CD14-positive monocyte (primary cell): ENCODE data around the gene DKK2. TPM values are rescaled to one million over a fixed set of nuclear protein-coding genes. Genes with fewer than 3 reads are reported as not detected.

ENCODE experiments used
- DNase-seq, 3 donors: peaks; one replicate each; pipeline ENCODE4 v3.0.0-alpha.2; 2011 to 2022
- H2AFZ ChIP-seq: 2 replicates; pipeline ENCODE4 v1.6.0; 2012; ENCODE audit warnings: mild to moderate bottlenecking, low read depth, low read length, inconsistent platforms; ENCODE audit not compliant: insufficient read depth, poor library complexity, severe bottlenecking
- H3K27ac ChIP-seq, 2 donors: 1 replicate in 1 of 2; 2 replicates in 1 of 2; pipeline ENCODE4 v1.5.1; 2012 to 2013; ENCODE audit warnings: low read length in 2 of 2, control low read depth in 1 of 2, inconsistent platforms in 1 of 2, low read depth in 1 of 2, mild to moderate bottlenecking in 1 of 2
- H3K27me3 ChIP-seq, 2 donors: one replicate each; pipeline versions ENCODE4 v1.6.0 to v1.6.1; 2011 to 2013; ENCODE audit warnings: low read length in 2 of 2; ENCODE audit not compliant: control insufficient read depth in 2 of 2, insufficient read depth in 2 of 2
- H3K36me3 ChIP-seq, 2 donors: replicated peaks in 1 of 2; 1 replicate in 1 of 2; 2 replicates in 1 of 2; pipeline versions ENCODE4 v1.5.1 to v1.6.1; 2012 to 2013; ENCODE audit warnings: low read length in 2 of 2, control low read depth in 1 of 2, inconsistent platforms in 1 of 2, mild to moderate bottlenecking in 1 of 2; ENCODE audit not compliant: insufficient read depth in 2 of 2, control insufficient read depth in 1 of 2
- H3K4me1 ChIP-seq, 2 donors: 1 replicate in 1 of 2; 2 replicates in 1 of 2; pipeline versions ENCODE4 v1.5.1 to v1.6.1; 2012 to 2013; ENCODE audit warnings: low read length in 2 of 2, control low read depth in 1 of 2, inconsistent platforms in 1 of 2, mild to moderate bottlenecking in 1 of 2, moderate library complexity in 1 of 2; ENCODE audit not compliant: insufficient read depth in 2 of 2, control insufficient read depth in 1 of 2
- H3K4me2 ChIP-seq: replicated peaks from 2 replicates; pipeline ENCODE3; 2012; ENCODE audit warnings: low read length, moderate library complexity, mild to moderate bottlenecking; ENCODE audit not compliant: poor library complexity, severe bottlenecking; ENCODE audit errors: extremely low read depth
- H3K4me3 ChIP-seq, 3 experiments: fragments of 200-600 bp in 1 of 3; sonication (generic) in 1 of 3; replicated peaks in 1 of 3; 1 replicate in 2 of 3; 2 replicates in 1 of 3; pipeline ENCODE4 v1.5.1; 2011 to 2013; ENCODE audit warnings: low read length in 3 of 3, mild to moderate bottlenecking in 3 of 3, control low read depth in 2 of 3, low read depth in 2 of 3, inconsistent platforms in 1 of 3, moderate library complexity in 1 of 3
- H3K79me2 ChIP-seq: 2 replicates; pipeline ENCODE4 v1.6.0; 2012; ENCODE audit warnings: mild to moderate bottlenecking, control low read depth, inconsistent platforms, low read length, moderate library complexity; ENCODE audit not compliant: insufficient read depth
- H3K9ac ChIP-seq: 2 replicates; pipeline ENCODE4 v1.6.0; 2017; ENCODE audit warnings: low read length, mild to moderate bottlenecking; ENCODE audit not compliant: insufficient read depth, poor library complexity, severe bottlenecking
- H3K9me3 ChIP-seq, 2 donors: replicated peaks in 1 of 2; 1 replicate in 1 of 2; 2 replicates in 1 of 2; pipeline versions ENCODE4 v1.5.1 to v1.6.1; 2012 to 2013; ENCODE audit warnings: low read length in 2 of 2, control low read depth in 1 of 2; ENCODE audit not compliant: control insufficient read depth in 1 of 2, insufficient read depth in 1 of 2
- H4K20me1 ChIP-seq: 2 replicates; pipeline ENCODE4 v1.6.0; 2012; ENCODE audit warnings: mild to moderate bottlenecking, low read length, control low read depth, moderate library complexity; ENCODE audit not compliant: insufficient read depth
- H3K27ac Mint-ChIP-seq, 7 donors: one replicate each; pipeline ENCODE4 v1.8.0; 2020; ENCODE audit warnings: mild to moderate bottlenecking in 7 of 7, mixed read lengths in 7 of 7, moderate library complexity in 6 of 7, inconsistent platforms in 2 of 7
- H3K27me3 Mint-ChIP-seq, 3 donors: one replicate each; pipeline ENCODE4 v1.8.0; 2021 to 2022; ENCODE audit warnings: low read depth in 3 of 3, mild to moderate bottlenecking in 3 of 3, mixed read lengths in 3 of 3, moderate library complexity in 3 of 3, inconsistent platforms in 1 of 3
- H3K36me3 Mint-ChIP-seq, 2 donors: one replicate each; pipeline ENCODE4 v1.8.0; 2020; ENCODE audit warnings: mixed read lengths in 2 of 2, inconsistent platforms in 1 of 2, mild to moderate bottlenecking in 1 of 2
- H3K4me1 Mint-ChIP-seq: one replicate; pipeline ENCODE4 v1.8.0; 2020; ENCODE audit warnings: mild to moderate bottlenecking, mixed read lengths
- H3K4me3 Mint-ChIP-seq, 2 donors: one replicate each; pipeline ENCODE4 v1.8.0; 2020; ENCODE audit warnings: mild to moderate bottlenecking in 2 of 2, mixed read lengths in 2 of 2, moderate library complexity in 1 of 2
- H3K9me3 Mint-ChIP-seq, 7 donors: one replicate each; pipeline ENCODE4 v1.8.0; 2020 to 2022; ENCODE audit warnings: mixed read lengths in 7 of 7, mild to moderate bottlenecking in 6 of 7, moderate library complexity in 6 of 7, inconsistent platforms in 2 of 7
- CTCF ChIP-seq: fragments of 200-600 bp; IDR thresholded peaks from one replicate; pipeline ENCODE4 v1.8.0; 2022; ENCODE audit warnings: antibody characterized with exemption, mild to moderate bottlenecking
- WGBS: methylation state at CpG from one replicate; pipeline ENCODE4 v1.1.5; 2013; ENCODE audit warnings: missing lambda C conversion rate; ENCODE audit not compliant: insufficient coverage; 5-methylcytosine and 5-hydroxymethylcytosine counted together
- intact Hi-C, 2 donors: fragments of 100-400 bp; cut with micrococcal nuclease; formaldehyde crosslinking; loops; one replicate each; pipeline versions ENCODE4 v1.15.0 to v1.15.1; 2023
- polyA plus RNA-seq, 3 donors: library from polyadenylated mRNA; depleted of rRNA in 1 of 3; unstranded in 2 of 3; stranded (reverse) in 1 of 3; fragments of 300-500 nt in 2 of 3; fragments of >200 nt in 1 of 3; fragmentation: Illumina TruSeq in 2 of 3; gene quantifications; 1 replicate in 2 of 3; 2 replicates in 1 of 3; pipeline ENCODE4 v1.2.3, GENCODE V29; 2012 to 2021

The DKK2 gene
- polyA plus RNA-seq, 3 donors, result not detected

GRCh38 chr4:106930522-106930921 is 105.6 kb downstream of the DKK2 start:
- 88% methylated on average over 4 of the region's 6 CpGs for WGBS
- Mint-ChIP-seq H3K9me3 (peaks cover 0 to 9% (median 0%) of the 10 kb centered on the region in 7 donors), H3K27me3 (peaks cover 0 to 2% (median 2%) of the 10 kb centered on the region in 3 donors), H3K4me3 (no peak overlapping the region), H3K4me1 (no peaks in the 10 kb centered on the region), H3K27ac (no peak overlapping the region), H3K36me3 (no peaks in the 10 kb centered on the region)
- Histone ChIP-seq H4K20me1 (no peaks in the 10 kb centered on the region), H3K4me3 (no peak overlapping the region), H3K36me3 (no peaks in the 10 kb centered on the region), H3K27me3 (no peaks in the 10 kb centered on the region), H3K4me2 (no peak overlapping the region), H3K27ac (no peak overlapping the region), H3K9me3 (no peaks in the 10 kb centered on the region), H3K9ac (no peak overlapping the region), H3K79me2 (no peaks in the 10 kb centered on the region), H2AFZ (no peak overlapping the region), H3K4me1 (no peaks in the 10 kb centered on the region)
- DNase-seq, result no peak
- no peak for TF ChIP-seq CTCF
- intact Hi-C loops, result no loop called here

GRCh38 chr4:106929248-106929647 is 106.9 kb downstream of the DKK2 start:
- H4K20me1 ChIP-seq, result no peaks in the 10 kb centered on the region
- no peaks in the 10 kb centered on the region for H3K9me3 ChIP-seq
- no peak overlapping the region for H3K4me3 Mint-ChIP-seq
- H3K36me3 ChIP-seq, result no peaks in the 10 kb centered on the region
- no peaks in the 10 kb centered on the region for H3K79me2 ChIP-seq
- DNase-seq, result no peak
- no peak overlapping the region for H3K27ac ChIP-seq
- 100% methylated on average over 1 of the region's 2 CpGs for WGBS
- no peak overlapping the region for H3K4me3 ChIP-seq
- H3K27ac Mint-ChIP-seq, result no peak overlapping the region
- no peak for TF ChIP-seq CTCF
- no peaks in the 10 kb centered on the region for H3K4me1 Mint-ChIP-seq
- no peak overlapping the region for H3K9ac ChIP-seq
- no peaks in the 10 kb centered on the region for H3K36me3 Mint-ChIP-seq
- H3K27me3 Mint-ChIP-seq, result peaks cover 0 to 2% (median 0%) of the 10 kb centered on the region in 3 donors
- no peaks in the 10 kb centered on the region for H3K4me1 ChIP-seq
- H3K27me3 ChIP-seq, result no peaks in the 10 kb centered on the region
- intact Hi-C loops, result no loop called here
- H3K9me3 Mint-ChIP-seq, result peaks cover 0 to 2% (median 0%) of the 10 kb centered on the region in 7 donors
- no peak overlapping the region for H3K4me2 ChIP-seq
- no peak overlapping the region for H2AFZ ChIP-seq
